Progenitor cell of endocrine pancreas (in vitro differentiated cells): ENCODE data around the gene PNMA6A. TPM values are rescaled to one million over a fixed set of nuclear protein-coding genes. Genes with fewer than 3 reads are reported as not detected.
"Not testable (repeated sequence)": the region's sequence is repeated elsewhere in the genome, so short reads cannot be mapped to it uniquely, and the experiment has no call there.

Experiments
- DNase-seq: peaks from one replicate; pipeline ENCODE4 v3.0.0; 2021; ENCODE audit warnings: low spot score; ENCODE audit not compliant: unreplicated experiment
- H3K27ac Mint-ChIP-seq: 2 replicates; pipeline ENCODE4 v1.8.0; 2021; ENCODE audit warnings: mild to moderate bottlenecking, moderate library complexity, mixed read lengths
- H3K27me3 Mint-ChIP-seq: 2 replicates; pipeline ENCODE4 v1.8.0; 2021; ENCODE audit warnings: mixed read lengths
- H3K36me3 Mint-ChIP-seq: 2 replicates; pipeline ENCODE4 v1.8.0; 2022; ENCODE audit warnings: mixed read lengths; ENCODE audit not compliant: insufficient read depth
- H3K4me1 Mint-ChIP-seq: 2 replicates; pipeline ENCODE4 v1.8.0; 2021; ENCODE audit warnings: low read depth, mixed read lengths
- H3K4me3 Mint-ChIP-seq: 2 replicates; pipeline ENCODE4 v1.8.0; 2021; ENCODE audit warnings: low read depth, mild to moderate bottlenecking, moderate library complexity, mixed read lengths
- H3K9me3 Mint-ChIP-seq: 2 replicates; pipeline ENCODE4 v1.8.0; 2021; ENCODE audit warnings: low read depth, mixed read lengths
- long read RNA-seq: library from polyadenylated mRNA; unstranded; transcript quantifications from one replicate; pipeline ENCODE4 v2.0.0, GENCODE V29; 2020
- total RNA-seq: library from RNA; stranded (reverse); gene quantifications from 2 replicates; pipeline ENCODE4 v1.2.1, GENCODE V29; 2021
- TF ChIP-seq, protein P1 (sequence below): fragments of 200-600 bp; sonication (generic); IDR thresholded peaks from one replicate; pipeline ENCODE4 v1.5.0; 2021; ENCODE audit warnings: antibody characterized with exemption, mild to moderate bottlenecking; ENCODE audit not compliant: unreplicated experiment

PNMA6A gene
- total RNA-seq = 6.9 and 7.0 TPM in 2 replicates
- long read RNA-seq, partial matches to known transcripts = 0 of 1 reads
- long read RNA-seq, other reads (novel, unspliced or antisense) = 1 of 1 reads

DNA sequence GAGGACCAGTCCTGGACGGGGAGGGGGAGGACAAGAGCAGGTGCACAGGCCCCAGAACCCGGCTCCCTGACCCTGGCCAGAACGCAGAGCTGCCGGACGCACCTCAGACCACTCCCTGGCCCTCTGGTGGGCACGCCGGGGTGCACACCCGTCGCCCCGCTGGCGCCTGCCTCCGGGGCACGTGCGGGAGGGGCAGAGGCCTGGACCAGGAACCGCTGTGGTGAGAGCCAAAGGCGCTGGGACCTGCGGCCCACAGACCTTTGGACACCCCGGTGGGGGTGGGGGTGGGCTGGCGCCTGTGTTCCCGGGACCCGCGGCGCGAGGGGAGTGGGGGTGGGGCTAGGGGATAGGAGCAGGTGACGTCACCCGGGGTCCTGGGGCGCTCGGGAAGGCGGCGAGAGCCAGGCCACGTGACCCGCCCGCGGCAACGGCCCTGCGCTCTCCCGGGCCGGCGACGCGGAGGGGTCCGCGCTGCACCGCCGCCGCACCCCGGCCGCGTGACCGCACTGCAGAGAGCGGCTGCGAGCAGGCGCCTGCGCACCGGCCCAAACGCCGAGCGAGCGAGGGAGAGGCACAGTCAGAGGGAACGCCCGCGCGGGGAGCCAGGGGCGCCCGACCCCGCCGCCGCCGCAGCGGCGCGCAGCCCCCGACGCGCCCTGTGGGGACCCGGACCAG is at the start of gene PNMA6A:
Gene PNMA6A, plus strand, starts transcription at position 546 of the 675 bp plus-strand sequence. CDS start 609 bp downstream, outside the sequence.
- not testable (repeated sequence) for H3K4me1 Mint-ChIP-seq, H3K4me3 Mint-ChIP-seq, H3K27me3 Mint-ChIP-seq, H3K27ac Mint-ChIP-seq, DNase-seq, H3K36me3 Mint-ChIP-seq, H3K9me3 Mint-ChIP-seq

DNA sequence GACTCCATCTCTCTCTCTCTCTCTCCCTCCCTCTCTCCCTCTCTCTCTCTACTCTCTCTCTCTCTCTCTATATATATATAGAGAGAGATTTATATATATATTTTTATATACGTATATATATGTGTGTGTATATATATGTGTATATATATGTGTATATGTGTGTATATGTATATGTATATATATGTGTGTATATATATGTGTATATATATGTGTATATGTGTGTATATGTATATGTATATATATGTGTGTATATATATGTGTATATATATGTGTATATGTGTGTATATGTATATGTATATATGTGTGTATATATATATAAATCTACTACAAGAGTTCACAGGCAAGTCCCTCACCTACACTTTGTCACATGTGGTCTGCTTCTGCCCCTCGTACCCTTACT is 45.8 kb upstream of the PNMA6A start:
- H3K36me3 Mint-ChIP-seq, H3K4me3 Mint-ChIP-seq, H3K27ac Mint-ChIP-seq, H3K4me1 Mint-ChIP-seq, H3K27me3 Mint-ChIP-seq, DNase-seq: not testable (repeated sequence)
- H3K9me3 Mint-ChIP-seq = peaks cover 19% of the 10 kb centered on the region

- H3K27ac Mint-ChIP-seq, DNase-seq, H3K4me1 Mint-ChIP-seq, H3K27me3 Mint-ChIP-seq, H3K36me3 Mint-ChIP-seq, H3K4me3 Mint-ChIP-seq: not testable (repeated sequence)
- H3K9me3 Mint-ChIP-seq = peaks cover 19% of the 10 kb centered on the region
Observed at GRCh38 chrX:153028487-153028886, 43.8 kb upstream of the PNMA6A start.

GRCh38 chrX:153029162-153029561 is 43.1 kb upstream of the PNMA6A start:
- H3K27ac Mint-ChIP-seq = no peak overlapping the region
- H3K9me3 Mint-ChIP-seq = peaks cover 16% of the 10 kb centered on the region
- no peaks in the 10 kb centered on the region for H3K4me1 Mint-ChIP-seq

DNA sequence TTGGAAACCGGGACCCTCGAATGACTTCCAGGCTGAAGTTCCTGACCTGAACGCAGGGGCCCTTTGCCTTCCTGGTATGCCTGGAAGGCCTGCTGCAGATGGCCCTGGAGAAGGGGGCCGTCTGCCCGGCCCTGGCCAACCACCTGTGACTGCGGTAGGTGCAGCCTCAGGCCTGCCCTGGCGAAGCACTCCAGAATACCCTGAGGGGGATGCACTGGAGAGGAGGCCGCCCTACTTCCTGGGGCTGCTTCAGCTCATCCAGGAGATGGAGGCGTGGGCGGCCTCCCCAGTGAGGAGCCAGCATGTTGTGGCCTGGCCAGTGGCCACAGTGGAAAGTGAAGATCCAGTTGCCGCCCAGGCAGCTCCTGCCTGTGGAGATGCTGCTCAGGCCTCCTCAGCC is 42.4 kb upstream of the PNMA6A start:
- Mint-ChIP-seq H3K27me3 (peaks cover 6% of the 10 kb centered on the region), H3K9me3 (peaks cover 19% of the 10 kb centered on the region)

More at GRCh38 chrX:153029162-153029561, 43.1 kb upstream of the PNMA6A start:
- Mint-ChIP-seq H3K36me3 (no peaks in the 10 kb centered on the region), H3K4me3 (no peak overlapping the region), H3K27me3 (peaks cover 6% of the 10 kb centered on the region)
- TF ChIP-seq, protein P1, sequence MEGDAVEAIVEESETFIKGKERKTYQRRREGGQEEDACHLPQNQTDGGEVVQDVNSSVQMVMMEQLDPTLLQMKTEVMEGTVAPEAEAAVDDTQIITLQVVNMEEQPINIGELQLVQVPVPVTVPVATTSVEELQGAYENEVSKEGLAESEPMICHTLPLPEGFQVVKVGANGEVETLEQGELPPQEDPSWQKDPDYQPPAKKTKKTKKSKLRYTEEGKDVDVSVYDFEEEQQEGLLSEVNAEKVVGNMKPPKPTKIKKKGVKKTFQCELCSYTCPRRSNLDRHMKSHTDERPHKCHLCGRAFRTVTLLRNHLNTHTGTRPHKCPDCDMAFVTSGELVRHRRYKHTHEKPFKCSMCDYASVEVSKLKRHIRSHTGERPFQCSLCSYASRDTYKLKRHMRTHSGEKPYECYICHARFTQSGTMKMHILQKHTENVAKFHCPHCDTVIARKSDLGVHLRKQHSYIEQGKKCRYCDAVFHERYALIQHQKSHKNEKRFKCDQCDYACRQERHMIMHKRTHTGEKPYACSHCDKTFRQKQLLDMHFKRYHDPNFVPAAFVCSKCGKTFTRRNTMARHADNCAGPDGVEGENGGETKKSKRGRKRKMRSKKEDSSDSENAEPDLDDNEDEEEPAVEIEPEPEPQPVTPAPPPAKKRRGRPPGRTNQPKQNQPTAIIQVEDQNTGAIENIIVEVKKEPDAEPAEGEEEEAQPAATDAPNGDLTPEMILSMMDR = no peak
- DNase-seq = no peak

GRCh38 chrX:153030801-153031200 is 41.5 kb upstream of the PNMA6A start:
- no peak for DNase-seq
- no peak overlapping the region for H3K27ac Mint-ChIP-seq
- no peaks in the 10 kb centered on the region for H3K4me1 Mint-ChIP-seq
- H3K4me3 Mint-ChIP-seq = no peak overlapping the region
- H3K36me3 Mint-ChIP-seq = no peaks in the 10 kb centered on the region
- TF ChIP-seq, protein P1 = no peak
- peaks cover 6% of the 10 kb centered on the region for H3K27me3 Mint-ChIP-seq
- peaks cover 17% of the 10 kb centered on the region for H3K9me3 Mint-ChIP-seq

More for the DNA sequence above, 42.4 kb upstream of the PNMA6A start:
- no peak overlapping the region for H3K4me3 Mint-ChIP-seq
- no peak for DNase-seq
- H3K36me3 Mint-ChIP-seq = no peaks in the 10 kb centered on the region
- no peaks in the 10 kb centered on the region for H3K4me1 Mint-ChIP-seq
- TF ChIP-seq, protein P1 = no peak
- H3K27ac Mint-ChIP-seq = no peak overlapping the region
